Measurements from ENCODE around the gene ASB15.

GRCh38 chr7:123641901-123642300 lies 40.3 kb downstream of the ASB15 start:
- TF ChIP-seq CTCF (conservative IDR thresholded peaks at IDR 0.05; ENCODE audit: low read length) = no peak
- TF ChIP-seq EZH2phosphoT487 (IDR thresholded peaks at IDR 0.05; ENCODE audit: borderline replicate concordance) = no peak
